Stimulated activated CD8-positive, alpha-beta memory T cell treated with anti-CD3 and anti-CD28 coated beads, Interleukin-2, amount 100 ng/mL, for 48 hours (primary cell): ENCODE results near the gene BRK1.
"Not testable (repeated sequence)": the region's sequence is repeated elsewhere in the genome, so short reads cannot be mapped to it uniquely, and the experiment has no call there.

Experiments
- DNase-seq, 2 donors: peaks; one replicate each; pipeline ENCODE4 v3.0.0-alpha.2; 2020; ENCODE audit warnings: low read depth in 2 of 2

BRK1 gene

DNA sequence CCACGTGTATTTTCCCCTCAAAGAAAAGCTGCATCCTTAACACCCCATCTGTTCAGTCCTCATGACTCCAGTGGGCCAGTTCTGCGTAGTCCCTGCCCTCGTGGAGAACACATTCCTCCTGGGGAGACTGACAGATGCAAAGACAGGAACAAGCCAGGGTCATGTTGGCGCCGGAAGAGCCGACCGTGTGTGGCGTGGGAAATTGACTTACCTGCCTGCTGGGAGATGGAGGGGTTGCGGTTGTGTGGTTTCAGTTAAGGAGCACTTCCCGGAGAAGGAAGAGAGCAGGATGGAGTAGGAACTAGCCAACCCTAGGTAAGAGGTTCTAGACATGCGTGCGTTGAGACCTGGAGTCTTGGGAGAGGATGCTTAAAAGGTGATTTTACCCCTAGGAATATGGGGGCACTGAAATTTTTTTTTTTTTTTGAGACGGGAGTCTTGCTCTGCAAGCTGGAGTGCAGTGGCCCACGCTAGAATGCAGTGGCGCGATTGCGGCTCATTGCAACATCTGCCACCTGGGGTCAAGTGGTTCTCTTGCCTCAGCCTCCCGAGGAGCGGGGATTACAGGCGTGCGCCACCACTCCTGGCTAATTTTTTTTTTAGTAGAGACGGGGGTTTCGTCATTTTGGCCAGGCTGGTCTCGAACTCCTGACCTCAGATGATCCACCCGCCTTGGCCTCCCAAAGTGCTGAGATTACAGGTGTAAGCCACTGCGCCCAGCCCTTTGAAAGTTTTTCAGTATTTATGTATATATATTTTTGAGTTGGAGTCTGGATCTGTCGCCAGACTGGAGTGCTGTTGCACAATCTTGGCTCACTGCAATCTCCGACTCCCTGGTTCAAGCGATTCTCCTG lies 27.5 kb downstream of the BRK1 start:
- no peak for DNase-seq

DNA sequence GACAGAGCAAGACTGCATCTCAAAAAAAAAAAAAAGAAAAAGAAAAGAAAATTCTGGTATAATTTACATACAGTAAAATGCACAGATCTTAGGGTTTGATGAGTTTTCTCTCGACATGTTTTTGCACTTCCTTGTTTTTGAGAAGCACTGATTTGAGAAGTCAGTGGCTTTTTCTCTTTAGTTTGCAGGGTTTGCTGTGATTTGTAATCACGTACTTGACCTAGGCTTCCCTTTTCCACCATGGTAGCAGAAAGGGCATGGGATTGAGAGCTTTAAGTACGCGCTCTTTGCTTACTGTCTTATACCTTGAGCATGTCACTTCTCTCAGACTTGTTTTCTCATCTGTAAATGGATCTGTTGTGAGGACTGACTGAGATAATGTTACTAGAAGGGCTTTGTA lies 30.2 kb downstream of the BRK1 start:
- no peak for DNase-seq

- no peak for DNase-seq
These were observed 33.8 kb downstream of the BRK1 start for GRCh38 chr3:10149226-10149625.

GRCh38 chr3:10150987-10151386 lies 35.5 kb downstream of the BRK1 start:
- no peak for DNase-seq

GRCh38 chr3:10154335-10155122 lies 39.1 kb downstream of the BRK1 start:
- no peak for DNase-seq

- DNase-seq = no peak
These were observed 39.6 kb downstream of the BRK1 start for GRCh38 chr3:10155123-10155472.

GRCh38 chr3:10155658-10156057 lies 40.2 kb downstream of the BRK1 start:
- DNase-seq = no peak

DNA sequence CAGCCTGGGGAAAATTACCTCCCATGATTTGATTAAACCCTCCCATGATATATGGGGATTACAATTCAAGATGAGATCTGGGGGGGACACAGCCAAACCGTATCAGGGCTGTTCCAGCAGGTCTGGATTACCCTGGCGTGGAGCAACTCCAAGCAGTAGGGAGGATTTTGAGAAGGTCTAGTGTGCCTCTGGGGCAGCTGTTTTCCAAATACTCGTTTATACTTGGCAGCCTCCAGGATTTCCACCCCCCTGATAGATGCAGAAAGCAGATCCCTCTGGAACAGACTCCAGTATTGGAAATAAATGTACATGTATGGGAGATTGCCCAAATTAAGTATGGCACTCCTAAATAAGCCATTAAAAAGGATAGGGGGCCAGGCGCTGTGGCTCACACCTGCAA lies 41.6 kb downstream of the BRK1 start:
- DNase-seq = no peak

DNA sequence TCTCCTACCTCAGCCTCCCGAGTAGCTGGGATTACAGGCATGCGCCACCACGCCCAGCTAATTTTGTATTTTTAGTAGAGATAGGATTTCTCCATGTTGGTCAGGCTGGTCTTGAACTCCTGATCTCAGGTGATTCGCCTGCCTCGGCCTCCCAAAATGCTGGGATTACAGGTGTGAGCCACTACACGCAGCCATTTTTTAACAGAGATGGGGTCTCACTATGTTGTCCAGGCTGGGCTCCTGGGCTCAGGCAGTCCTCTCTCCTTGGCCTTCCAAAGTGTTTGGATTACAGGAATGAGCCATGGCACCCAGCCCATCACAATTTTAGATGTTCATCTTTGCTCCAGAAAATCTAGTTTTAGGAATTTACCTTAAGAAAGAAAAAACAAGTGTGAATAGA lies 43.1 kb downstream of the BRK1 start:
- not testable (repeated sequence) for DNase-seq

GRCh38 chr3:10160346-10160745 lies 44.9 kb downstream of the BRK1 start:
- no peak for DNase-seq

- no peak for DNase-seq
These were observed 45.5 kb downstream of the BRK1 start for GRCh38 chr3:10160925-10161324.

DNA sequence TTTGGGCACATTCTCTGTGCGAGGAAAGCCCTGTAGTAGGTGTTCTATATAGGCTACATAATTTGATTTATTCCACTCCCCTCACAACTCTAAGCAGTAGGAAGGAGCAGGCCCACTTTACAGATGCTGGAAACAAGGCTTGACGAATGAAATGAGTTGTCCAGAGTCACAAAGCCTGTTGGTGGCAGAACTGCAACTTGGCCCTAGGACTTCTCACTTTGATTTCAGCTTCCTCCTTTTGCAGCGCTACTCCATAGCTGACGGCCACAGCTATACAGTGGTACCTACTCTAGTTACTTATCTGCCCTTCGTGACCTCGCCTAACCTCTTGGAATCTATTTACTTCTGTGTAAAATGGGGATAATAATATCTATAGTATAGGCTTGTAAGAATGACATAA lies 46.7 kb downstream of the BRK1 start:
- no peak for DNase-seq

DNA sequence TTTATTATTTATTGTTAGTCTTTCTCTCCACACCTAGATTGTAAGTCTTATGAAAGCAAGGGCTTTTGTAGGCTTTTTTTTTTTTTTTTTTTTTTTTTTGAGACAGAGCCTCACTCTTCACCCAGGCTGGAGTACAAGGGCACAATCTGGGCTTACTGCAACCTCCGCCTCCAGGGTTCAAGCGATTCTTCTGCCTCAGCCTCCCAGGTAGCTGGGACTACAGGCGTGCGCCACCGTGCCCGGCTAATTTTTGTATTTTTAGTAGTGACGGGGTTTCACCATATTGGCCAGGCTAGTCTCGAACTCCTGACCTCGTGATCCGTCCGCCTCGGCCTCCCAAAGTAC lies 48.7 kb downstream of the BRK1 start:
- not testable (repeated sequence) for DNase-seq

- DNase-seq = peak; percentile 48 to 50
These were observed 49.3 kb downstream of the BRK1 start, which contains the start of gene IRAK2 for GRCh38 chr3:10164546-10165393. IRAK2 (plus strand) TSS chr3:10164919; CDS start chr3:10164955, 36 bp downstream.

- DNase-seq = no peak
These were observed 50.7 kb downstream of the BRK1 start for GRCh38 chr3:10166213-10166604.

DNA sequence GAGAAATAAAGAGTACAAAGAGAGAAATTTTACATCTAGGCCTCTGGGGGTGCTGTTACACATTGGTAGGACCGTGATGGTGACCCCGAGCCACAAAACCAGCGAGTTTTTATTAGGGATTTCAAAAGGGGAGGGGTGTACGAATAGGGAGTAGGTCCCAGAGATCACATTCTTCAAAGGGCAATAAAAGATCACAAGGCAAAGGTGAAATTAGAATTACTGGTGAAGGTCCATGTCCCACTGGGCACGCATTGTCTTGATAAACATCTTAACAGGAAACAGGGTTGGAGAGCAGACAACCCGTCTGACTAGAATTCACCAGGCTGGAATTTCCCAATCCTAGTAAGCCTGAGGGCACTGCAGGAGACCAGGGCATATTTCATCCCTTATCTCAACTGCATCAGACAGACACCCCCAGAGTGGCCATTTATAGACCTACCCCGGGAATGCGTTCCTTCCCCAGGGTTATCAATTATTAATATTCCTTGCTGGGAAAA lies 53.6 kb downstream of the BRK1 start:
- DNase-seq = no peak

GRCh38 chr3:10170915-10171478 lies 55.5 kb downstream of the BRK1 start:
- DNase-seq = no peak

DNA sequence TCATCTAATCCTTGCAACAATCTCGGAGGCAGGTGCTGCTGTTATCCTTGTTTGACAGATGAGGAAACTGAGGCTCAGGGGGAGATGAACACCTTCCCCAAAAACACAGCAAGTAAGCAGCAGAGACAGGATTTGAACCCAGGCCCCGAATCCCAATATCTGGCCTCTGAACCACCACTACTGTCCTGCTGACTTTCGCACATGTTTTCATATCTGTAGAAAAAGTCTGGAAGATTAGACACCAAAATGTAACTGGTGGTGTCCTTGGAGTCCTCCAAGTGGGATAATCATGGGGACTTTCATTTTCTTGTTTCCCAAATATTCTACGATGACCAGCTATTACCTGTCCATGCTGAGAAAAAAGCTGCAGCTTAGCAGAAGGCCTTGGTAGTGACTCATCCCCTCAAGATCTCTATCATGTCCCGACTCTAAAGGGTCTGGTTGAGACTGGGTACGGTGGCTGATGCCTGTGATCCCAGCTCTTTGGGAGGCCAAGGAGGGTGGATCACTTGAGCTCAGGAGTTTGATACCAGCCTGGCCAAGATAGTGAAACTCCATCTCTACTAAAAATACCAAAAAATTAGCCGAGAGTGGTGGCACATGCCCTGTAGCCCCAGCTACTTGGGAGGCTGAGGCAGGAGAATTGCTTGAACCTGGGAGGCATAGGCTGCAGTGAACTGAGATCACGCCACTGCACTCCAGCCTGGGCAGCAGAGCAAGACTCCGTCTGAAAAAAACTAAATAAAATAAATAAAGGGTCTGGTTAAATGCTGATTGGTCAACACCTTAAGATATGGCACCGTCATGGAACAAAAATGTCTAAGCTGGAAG lies 57.8 kb downstream of the BRK1 start:
- no peak for DNase-seq

DNA sequence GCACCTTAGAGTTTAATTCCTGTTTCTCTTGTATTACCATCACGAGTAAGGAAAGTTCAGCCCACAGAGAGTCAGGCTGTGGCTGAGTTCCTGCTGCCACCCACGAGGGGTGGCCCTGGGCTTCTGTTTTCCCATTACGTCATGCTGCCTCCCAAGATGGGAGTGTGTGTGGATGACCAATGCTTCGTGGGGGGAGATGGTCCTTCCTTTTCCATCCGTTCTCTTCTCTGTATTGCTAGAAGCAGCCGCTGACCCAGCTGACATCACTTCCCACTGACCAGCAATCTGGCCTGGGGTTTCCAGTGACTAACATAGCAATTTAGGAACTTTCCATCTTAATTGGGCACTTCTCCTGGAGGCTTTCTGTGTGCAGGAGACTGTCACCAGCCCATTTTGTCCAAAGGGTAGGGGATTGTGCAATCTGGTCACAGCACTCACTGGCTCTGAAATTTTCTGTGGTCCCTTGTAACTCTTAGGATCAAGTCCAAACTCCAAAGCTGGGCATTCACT lies 58.5 kb downstream of the BRK1 start:
- DNase-seq = no peak

GRCh38 chr3:10175334-10175733 lies 59.9 kb downstream of the BRK1 start:
- not testable (repeated sequence) for DNase-seq

DNA sequence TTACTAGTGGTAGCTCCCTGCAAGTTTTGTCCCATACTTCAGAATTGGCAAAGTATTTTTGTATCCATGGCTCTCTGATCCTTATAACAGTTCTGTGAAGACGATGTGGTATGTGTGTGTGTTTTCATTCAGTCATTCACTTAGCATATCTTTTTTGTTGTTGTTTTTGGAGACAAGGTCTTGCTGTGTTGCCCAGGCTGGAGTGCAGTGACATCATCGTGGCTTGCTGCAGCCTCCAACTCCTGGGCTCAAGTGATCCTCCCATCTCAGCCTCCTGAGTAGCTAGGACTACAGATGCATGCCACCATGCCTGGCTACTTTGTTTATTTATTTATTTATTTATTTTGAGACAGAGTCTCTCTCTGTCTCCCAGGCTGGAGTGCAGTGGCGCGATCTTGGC lies 60.7 kb downstream of the BRK1 start:
- not testable (repeated sequence) for DNase-seq
